GM21447 (cell line): ENCODE data around the gene WWC1.

Experiments
- ATAC-seq: cut with Tn5 transposase; IDR thresholded peaks from one replicate; pipeline ENCODE4 v1.9.1; 2021; ENCODE audit not compliant: unreplicated experiment

WWC1 gene

GRCh38 chr5:168291342-168291963, at the start of gene WWC1:
Gene WWC1, plus strand, starts transcription at chr5:168291645. Its CDS starts 508 bp downstream, at chr5:168292153.
- ATAC-seq: peak; percentile 70

GRCh38 chr5:168244838-168245559, 46.4 kb upstream of the WWC1 start:
- ATAC-seq: no peak

GRCh38 chr5:168249923-168250322, 41.5 kb upstream of the WWC1 start:
- no peak for ATAC-seq

GRCh38 chr5:168251259-168251658, 40.2 kb upstream of the WWC1 start:
- no peak for ATAC-seq

- ATAC-seq: no peak
Observed at GRCh38 chr5:168254013-168254693, 37.3 kb upstream of the WWC1 start.

GRCh38 chr5:168260353-168261226, 30.9 kb upstream of the WWC1 start:
- no peak for ATAC-seq

GRCh38 chr5:168261227-168261571, 30.2 kb upstream of the WWC1 start:
- no peak for ATAC-seq

- no peak for ATAC-seq
Observed at GRCh38 chr5:168262042-168262743, 29.3 kb upstream of the WWC1 start.

GRCh38 chr5:168263121-168263520, 28.3 kb upstream of the WWC1 start:
- no peak for ATAC-seq

GRCh38 chr5:168266016-168266415, 25.4 kb upstream of the WWC1 start:
- ATAC-seq: no peak

- ATAC-seq: peak; percentile 91
Observed at GRCh38 chr5:168268949-168269936, 22.2 kb upstream of the WWC1 start.

GRCh38 chr5:168269937-168270330, 21.5 kb upstream of the WWC1 start:
- no peak for ATAC-seq

- no peak for ATAC-seq
Observed at GRCh38 chr5:168270476-168270875, 21.0 kb upstream of the WWC1 start.

GRCh38 chr5:168273056-168273980, 18.1 kb upstream of the WWC1 start:
- no peak for ATAC-seq

GRCh38 chr5:168274406-168274805, 17.0 kb upstream of the WWC1 start:
- no peak for ATAC-seq

GRCh38 chr5:168275940-168276339, 15.5 kb upstream of the WWC1 start:
- ATAC-seq: no peak

- ATAC-seq: no peak
Observed at GRCh38 chr5:168282120-168282519, 9.3 kb upstream of the WWC1 start.

- ATAC-seq: no peak
Observed at GRCh38 chr5:168284809-168285208, 6.6 kb upstream of the WWC1 start.
